NK-92 (cell line): ENCODE results near the gene SEC22B.
"Not testable (repeated sequence)": the region's sequence is repeated elsewhere in the genome, so short reads cannot be mapped to it uniquely, and the experiment has no call there.

Source experiments
- DNase-seq: peaks from one replicate; lab custom pipeline; 2025; ENCODE audit not compliant: unreplicated experiment; lab: John Stamatoyannopoulos, UW

Gene SEC22B

DNA sequence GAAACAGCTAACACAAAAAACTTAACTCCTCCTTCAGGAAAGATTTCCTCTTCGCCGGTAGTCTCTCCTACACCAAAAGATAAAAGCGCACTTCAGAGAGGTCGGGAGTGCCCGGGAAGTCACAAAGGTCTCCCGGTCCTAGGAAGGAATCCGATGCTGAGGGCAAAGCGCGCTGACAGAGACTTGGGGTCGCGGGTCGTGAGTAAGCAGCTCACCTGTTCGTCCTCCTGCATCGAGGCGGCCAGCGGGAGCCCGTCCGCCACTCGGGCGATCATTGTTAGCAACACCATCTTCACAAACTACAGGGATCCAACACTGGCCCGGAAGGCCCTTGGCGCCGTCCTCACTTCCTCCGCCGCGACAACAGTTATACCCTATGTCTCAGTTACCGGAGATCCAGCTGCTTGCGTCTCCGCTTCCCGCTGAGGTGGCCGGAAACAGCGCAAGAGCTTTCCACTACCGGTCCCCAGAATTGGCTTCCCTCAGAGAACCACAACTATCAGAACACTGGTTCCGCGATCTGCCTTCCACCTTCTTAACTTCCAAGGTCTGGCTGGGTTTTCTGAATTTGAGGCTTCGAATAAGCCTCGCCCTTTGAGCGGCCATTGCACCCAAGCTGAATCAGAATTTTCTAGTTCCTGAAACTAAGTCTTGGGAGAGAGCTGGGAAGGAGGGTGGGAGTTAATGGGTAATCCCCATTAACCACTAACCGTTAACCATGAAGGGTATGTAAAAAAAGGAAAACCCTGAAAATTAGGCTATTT lies at the start of gene SEC22B:
Gene SEC22B (minus strand): TSS at position 429 of the 764 bp plus-strand sequence. CDS start 139 bp downstream, at position 290.
- DNase-seq, result peak; percentile 34

DNA sequence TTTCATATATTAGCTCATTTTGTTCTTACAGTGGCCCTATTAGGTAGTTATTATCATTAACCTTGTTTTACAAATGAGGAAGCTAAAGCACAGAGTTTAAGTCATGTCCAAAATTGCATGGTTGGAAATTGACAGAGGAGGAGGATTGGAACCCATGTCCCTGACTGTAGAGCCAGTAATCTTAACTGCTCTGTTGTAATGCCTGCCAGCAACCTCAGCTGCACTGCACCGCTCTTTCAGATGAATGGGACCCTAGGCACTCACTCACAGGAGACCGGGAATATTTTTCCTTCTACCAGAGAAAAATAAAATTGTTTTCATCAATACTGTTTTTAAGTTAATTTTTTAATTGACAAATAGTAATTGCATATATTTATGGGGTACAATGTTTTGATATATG lies 41.6 kb upstream of the SEC22B start:
- not testable (repeated sequence) for DNase-seq

DNA sequence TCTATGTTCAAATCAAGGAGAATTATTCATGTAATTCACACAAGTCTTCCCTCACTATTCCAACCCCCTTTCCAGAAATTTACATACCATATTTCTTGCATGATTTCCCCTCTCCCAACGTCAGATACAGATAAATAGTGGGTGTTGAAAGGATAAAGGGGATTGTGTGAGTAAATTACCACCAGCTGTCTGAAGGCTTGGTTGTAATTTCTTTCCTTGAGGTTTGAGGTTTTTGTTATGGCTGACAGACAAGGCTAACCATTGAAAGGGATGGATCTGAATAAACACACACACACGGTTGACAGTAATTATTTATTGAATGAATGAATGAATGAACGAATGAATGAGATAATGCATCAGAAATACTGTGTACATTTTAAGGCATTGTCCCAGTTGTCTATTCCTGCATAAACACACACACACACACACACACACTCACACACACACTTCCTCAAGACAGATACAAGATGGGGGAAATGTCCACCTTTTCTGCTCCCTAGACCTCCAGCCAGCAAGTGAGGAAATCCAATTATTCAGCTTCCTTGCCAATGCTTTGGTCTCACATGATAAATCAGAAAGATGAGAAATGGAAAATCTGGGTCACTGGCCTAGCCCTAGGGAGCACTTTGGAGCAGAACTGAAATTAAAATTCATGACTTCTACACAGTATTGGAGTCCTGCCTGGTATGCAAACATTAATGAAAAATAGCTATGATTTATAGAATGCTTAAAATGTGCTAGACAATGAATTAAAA lies 41.0 kb upstream of the SEC22B start:
- DNase-seq, result not testable (repeated sequence)

DNA sequence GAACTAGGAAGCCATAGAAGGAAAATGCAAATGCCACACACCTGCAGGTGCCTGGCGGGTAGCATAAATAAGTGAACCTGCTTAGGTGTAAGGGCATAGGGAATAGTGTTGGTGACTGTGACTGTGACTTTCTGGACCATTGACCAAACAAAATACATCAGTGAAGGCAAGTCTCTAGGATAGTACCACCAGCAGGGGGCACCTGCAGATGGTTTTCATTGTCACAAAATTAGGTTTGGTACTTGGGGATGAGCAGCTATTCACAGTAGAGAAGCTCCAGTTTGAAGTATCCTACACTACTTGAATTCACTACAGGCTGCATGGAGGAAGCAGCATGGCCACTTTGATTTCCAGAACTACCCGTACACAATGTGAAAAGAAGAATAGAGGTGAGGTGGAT lies 37.3 kb upstream of the SEC22B start:
- DNase-seq, result not testable (repeated sequence)

DNA sequence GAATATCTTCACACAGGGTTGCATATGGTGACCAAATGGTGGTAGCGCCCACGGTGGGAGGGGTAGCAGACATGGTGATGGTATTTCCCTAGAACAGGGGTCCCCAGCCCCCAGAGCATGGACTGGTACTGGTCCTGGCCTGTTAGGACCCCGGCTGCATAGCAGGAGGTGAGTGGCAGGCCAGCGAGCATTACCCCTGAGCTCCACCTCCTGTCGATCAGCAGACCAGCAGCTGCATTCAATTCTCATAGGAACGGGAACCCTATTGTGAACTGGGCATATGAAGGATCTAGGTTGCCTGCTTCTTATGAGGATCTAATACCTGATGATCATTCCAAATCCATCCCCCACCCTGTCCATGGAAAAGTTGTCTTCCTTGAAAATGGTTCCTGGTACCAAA lies 34.4 kb upstream of the SEC22B start:
- not testable (repeated sequence) for DNase-seq

DNA sequence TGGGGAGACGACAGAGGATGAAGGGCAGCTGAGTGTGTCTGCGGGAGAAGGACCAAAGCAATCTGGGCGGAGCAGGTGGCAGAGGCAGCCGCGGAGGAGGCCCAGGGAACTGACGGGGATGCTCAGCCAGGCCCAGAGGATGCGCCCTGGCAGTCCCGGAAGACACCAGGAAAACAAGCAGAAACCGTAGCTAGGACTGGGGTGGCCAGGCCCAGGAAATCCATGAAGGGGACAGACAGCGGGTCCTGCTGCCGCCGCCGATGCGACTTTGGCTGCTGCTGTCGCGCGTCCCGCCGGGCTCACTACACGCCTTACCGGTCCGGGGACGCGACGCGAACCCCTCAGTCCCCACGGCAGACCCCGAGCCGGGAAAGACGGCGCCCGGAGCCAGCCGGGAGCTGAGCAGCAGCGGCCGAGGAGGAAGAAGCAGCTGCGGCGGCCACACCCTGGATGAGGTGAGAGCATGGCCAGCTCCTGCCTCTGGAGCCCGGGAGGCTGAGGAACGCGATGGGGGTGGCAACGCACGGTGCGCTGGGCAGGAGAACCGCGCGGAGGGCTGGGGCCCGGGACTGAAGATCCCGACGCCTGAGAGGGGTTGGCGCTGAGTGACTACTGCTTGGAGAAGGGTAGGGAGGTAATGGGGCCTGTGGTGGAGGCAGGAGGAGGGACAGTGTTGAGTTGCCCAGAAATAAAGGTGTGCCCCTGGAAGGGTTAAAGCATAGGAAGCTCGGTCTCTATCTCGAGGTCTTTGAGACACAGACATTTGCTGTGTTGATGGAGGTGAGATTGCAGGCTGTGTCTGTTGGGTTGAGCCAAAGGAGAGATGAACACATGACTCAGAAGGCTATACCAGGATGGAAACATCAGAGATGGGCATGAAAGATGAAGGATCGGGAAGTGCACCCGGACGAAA lies 20.8 kb upstream of the SEC22B start:
- DNase-seq, result not testable (repeated sequence)

DNA sequence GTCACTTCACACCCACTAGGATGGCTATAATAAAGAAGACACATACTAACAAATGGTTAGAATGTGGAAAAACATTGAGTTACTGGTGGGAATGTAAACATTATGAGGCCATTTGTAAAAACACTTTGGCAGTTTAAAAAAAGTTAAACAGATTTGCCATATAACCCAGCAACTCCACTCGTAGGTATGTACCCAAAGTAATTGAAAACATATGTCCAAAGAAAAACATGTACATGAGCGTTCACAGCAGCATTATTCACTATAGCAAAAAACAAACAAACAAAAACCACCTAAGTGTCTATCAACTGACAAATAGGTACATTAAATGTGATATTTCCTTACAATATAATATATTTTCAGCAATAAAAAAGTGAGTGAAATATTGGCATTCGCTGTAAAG lies 12.3 kb upstream of the SEC22B start:
- not testable (repeated sequence) for DNase-seq

DNA sequence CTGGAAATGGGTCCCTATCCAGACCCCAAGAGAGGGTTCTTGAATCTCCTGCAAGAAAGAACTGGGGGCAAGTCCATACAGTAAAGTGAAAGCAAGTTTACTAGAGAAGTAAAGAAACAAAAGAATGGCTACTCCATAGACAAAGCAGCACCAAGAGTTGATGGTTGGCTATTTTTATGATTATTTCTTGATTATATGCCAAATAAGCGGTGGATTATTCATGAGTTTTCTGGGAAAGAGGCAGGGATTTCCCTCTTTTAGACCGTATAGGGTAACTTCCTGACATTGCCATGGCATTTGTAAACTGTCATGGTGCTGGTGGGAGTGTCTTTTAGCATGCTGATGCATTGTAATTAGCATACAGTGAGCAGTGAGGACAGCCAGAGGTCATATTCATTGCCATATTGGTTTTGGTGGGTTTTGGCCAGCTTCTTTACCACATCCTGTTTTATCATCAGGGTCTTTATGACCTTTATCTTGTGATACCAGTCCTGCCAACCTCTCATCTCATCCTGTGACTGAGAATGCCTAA lies 5.9 kb upstream of the SEC22B start:
- DNase-seq, result not testable (repeated sequence)

DNA sequence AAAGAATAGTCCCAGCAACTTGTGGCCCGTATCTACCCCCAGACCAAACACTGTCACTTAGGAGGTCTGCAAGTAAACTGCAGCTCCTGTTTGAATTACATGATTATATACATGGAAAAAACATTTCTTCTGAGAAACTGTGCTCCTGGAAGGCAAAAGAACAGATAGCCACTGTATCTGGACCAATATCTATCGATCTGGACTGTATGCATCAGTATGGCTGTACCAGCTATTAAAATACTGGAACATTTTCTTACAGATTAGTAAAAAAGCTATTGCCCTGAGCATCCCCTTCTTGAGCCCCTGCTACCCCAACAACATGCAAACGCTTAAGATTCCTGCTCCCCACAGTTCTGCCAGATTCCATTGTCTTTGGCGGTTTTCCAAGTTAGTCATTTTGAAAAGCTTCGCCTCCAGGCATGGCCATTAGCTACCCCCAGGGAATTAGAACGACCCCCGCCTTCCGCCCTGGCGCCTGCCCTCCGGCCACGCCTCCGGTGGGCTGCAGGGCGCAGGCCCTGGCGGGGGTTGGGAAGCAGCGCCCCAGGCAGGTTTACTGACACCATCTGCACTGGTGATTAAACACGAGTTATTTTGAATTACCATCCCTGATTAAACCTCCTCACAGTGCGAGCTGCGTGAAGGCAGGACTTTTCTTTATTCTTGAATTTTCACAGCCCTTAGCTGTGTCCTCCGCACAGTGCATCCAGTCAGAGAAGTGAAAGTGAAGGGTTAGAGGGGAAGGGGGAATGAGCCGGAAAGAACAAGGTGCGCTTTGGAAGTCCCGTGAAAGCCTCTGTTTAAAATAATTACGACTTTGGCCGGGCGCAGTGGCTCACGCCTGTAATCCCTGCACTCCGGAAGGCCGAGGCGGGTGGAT lies 3.7 kb upstream of the SEC22B start:
- not testable (repeated sequence) for DNase-seq

DNA sequence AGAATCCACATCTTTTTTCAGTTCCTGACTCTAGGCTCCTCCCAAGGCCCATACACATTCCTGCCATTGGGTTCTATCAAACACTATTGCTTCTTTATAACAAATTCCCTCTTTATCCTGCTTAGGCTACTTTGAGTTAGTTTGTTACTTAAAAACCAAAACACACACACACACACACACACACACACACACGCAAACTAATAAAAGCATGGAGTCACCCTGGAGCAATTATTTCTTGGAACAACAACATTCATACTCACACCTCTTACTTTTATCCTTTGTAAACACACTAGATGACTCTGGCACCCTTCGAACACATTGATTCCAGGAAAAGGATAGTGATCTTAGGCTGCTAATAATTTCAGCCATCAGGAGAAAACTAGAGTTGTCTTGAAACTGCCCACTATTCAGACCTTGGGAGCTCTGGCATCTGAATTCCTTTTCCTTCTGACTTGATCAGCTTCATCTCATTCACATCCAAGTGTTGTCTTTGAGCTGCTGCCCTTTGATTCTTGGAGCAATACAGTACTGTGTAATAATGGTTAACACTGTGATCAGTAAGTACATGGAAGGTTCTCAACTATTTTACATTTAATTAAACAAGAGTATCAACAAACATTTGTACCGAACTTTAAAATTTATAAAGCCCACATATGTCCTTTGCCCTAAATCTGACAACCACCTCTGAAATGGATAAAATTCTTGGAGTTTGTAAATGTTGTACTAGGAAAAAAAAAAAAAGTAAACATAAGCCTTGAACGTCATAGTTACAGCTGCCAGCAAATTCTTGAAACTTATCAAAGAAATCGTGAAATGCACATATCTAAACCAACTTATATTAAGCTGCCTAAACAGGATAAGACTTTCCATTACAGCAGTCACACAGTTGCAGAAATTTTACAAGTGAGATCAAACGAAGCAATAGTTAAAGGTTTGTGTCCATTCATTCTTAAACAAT lies 2.8 kb upstream of the SEC22B start:
- DNase-seq, result no peak

DNA sequence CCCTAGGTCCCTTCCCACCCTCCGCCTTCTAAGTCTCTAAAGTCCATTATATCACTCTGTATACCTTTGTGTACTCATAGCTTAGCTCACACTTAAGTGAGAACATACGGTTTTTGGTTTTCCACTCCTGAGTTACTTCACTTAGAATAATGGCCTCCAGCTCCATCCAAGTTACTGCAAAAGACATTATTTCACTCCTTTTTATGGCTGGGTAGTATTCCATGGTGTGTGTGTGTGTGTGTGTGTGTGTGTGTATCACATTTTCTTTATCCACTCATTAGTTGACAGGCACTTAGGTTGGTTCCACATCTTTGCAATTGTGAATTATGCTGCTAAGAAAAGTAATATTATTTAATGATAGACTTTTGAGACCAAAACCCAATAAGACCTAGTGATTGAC lies 1.7 kb upstream of the SEC22B start:
- not testable (repeated sequence) for DNase-seq

DNA sequence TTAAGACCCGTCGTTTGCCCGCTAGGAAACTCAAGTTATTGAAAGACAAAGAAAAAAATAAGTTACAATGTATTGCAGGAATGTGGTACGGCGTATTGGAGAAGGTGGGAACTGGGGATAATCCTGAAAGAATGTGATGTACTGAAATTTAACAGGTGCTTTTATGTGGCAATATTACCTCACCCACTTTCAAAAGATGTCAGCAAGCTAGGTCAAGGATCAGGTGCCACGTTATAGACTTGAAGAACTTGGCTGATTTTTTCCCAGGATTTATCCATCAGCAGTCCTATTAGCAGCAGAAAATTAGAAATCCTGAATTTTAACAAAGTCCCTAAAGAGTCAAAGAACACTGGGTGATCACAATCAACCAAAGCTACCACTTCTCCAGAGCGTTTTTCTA lies 632 bp downstream of the SEC22B start:
- not testable (repeated sequence) for DNase-seq

DNA sequence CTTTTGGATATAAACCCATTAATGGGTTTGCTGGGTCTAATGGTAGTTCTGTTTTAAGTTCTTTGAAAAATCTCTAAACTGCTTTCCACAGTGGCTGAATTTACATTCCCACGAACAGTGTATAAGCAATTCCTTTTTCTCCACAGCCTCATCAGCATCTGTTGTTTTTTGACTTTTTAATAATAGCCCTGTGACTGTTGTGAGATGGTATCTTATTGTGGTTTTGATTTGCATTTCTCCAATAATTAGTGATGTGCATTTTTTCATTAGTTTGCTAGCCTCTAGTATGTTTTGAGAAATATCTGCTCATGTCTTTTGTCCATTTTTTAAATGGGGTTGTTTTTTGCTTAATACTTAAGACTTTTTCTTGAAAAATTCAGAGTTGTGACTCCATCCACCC lies 11.6 kb downstream of the SEC22B start:
- DNase-seq, result not testable (repeated sequence)

DNA sequence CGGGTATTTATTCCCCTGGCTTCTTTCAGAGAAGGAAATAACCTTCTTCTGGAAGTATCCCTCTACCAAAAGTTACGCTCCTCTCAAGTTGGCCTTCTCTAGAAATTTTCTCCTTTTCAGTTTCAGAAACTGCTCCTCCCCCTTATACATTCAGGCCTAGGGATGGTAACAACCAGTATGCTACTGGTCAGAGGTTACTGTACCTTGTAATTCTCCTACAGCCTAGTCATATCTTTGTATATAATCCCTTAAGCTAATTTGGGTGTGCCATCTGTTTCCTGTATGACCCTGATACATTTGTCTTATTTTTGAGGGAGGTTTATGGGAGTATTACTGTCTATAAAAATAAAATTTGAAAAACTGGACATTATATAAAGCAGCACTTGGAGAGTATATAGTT lies 14.3 kb downstream of the SEC22B start:
- DNase-seq, result not testable (repeated sequence)

DNA sequence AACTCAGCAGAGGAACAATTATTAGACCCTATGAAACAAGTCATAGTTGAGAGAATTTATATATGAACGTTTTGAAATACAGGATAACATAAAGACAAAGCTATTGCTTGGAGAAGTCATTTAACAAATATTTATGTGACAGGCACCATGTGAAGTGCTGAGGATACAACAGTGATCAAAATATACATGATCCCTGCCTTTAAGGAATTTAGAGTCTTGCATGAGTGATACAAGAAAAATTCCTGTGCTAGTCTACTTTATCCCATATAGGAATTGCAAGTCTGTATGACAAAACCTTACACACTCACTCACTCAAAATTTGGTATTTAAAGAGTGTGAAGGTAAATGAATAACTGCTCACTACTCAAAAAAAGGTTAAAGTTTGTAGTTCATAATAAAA lies 17.8 kb downstream of the SEC22B start:
- not testable (repeated sequence) for DNase-seq

DNA sequence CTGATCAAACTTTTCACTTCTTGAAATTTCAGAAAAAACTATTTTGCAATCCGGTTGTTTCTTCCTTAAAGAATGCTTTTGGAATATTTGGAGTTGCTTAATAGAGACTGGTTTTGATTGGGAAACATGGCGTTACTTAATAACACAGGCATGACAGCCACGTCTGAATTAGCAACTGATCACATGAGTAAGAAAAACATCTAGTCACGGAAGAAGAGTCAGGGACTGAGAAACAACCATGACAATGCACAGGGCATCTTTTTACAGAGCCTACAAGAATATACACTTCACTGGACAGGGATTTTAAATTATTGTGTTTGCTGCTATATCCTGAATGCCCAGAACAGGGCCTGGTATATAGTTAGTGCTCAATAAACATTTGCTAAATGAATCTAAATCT lies 18.2 kb downstream of the SEC22B start:
- DNase-seq, result not testable (repeated sequence)

DNA sequence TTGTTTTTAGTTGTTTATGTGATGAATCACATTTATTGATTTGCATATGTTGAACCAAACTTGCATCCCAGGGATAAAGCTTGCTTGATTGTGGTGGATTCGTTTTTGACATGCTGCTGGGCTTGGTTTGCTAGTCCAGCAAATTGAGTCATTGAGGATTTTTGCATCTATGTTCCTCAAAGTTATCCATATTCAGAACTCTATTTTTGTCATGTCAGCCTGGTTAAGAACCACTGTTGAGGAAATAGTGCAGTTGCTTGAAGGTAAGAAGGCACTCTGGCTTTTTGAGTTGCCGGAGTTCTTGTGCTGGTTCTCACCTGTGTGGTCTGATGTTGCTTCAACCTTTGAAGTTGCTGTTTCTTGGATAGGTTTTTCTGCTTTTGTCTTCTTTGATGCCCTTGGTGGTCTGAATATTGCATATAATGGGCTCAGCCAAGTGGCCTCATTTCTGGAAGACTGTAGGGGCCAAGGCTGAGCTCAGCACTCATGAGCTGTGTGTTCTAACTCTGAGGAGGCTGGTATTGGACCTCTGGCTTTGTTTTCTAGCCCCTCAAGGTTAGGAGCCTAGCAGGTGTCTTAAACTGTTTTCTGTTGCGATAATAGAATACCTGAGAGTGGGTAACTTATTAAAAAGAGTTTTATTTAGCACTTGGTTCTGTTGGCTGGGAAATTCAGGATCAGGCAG lies 26.0 kb downstream of the SEC22B start:
- not testable (repeated sequence) for DNase-seq

DNA sequence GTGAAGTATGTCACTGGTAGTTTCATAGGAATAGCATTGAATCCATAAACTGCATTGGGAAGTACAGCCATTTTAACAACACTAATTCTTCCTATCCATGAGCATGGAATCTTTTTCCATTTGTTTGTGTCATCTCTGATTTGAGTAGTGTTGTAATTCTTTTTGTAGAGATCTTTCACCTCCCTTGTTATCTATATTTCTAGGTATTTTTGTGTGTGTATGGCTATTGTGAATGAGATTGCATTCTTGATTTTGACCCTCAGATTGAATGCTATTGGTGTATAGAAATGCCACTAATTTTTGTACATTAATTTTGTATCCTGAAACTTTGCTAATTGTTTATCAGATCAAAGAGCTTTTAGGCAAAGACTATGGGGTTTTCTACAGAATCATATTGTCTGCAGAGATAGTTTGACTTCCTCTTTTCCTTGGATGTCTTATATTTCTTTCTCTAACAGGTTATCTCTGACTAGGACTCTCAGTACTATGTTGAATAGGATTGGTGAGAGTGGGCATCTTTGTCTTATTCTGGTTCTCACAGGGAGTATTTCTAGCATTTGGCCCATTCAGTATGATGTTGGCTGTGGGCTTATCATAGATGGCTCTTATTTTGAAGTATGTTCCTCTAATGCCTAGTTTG lies 26.8 kb downstream of the SEC22B start:
- not testable (repeated sequence) for DNase-seq
